Fibroblast of mammary gland (primary cell): ENCODE data around the gene SYNPR.

ENCODE experiments used
- DNase-seq: peaks from one replicate; pipeline ENCODE4 v3.0.0-alpha.2; 2010; ENCODE audit warnings: low read depth
- H3K4me3 ChIP-seq: 2 replicates; pipeline ENCODE4 v1.5.1; 2011; ENCODE audit warnings: low read depth, mild to moderate bottlenecking, low read length, moderate library complexity; ENCODE audit not compliant: control insufficient read depth
- TF ChIP-seq, protein P1 (sequence below): conservative IDR thresholded peaks from 2 replicates; pipeline ENCODE4 v1.5.1; 2011; ENCODE audit warnings: low read depth, low read length, inconsistent platforms; ENCODE audit not compliant: control insufficient read depth, insufficient read depth

SYNPR gene

DNA sequence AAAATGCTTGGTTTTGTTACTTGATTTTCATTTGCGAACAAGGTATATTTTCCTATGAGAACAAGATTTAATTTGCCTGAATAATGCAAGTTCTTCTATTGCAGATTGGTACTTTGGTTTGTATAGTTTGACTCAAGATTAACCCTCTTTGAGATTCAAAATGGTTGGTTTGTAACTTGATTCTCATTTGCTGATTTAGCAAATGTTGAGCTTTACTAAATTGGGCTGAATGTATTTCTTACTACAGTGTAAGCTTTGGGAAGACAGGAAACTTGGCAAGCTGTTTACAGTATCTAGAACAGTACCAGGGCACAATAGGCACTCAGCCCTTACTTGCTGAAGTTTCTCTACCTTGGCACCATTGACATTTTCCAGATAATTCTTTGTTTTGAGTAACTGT lies 3.7 kb upstream of the SYNPR start:
- TF ChIP-seq, protein P1, sequence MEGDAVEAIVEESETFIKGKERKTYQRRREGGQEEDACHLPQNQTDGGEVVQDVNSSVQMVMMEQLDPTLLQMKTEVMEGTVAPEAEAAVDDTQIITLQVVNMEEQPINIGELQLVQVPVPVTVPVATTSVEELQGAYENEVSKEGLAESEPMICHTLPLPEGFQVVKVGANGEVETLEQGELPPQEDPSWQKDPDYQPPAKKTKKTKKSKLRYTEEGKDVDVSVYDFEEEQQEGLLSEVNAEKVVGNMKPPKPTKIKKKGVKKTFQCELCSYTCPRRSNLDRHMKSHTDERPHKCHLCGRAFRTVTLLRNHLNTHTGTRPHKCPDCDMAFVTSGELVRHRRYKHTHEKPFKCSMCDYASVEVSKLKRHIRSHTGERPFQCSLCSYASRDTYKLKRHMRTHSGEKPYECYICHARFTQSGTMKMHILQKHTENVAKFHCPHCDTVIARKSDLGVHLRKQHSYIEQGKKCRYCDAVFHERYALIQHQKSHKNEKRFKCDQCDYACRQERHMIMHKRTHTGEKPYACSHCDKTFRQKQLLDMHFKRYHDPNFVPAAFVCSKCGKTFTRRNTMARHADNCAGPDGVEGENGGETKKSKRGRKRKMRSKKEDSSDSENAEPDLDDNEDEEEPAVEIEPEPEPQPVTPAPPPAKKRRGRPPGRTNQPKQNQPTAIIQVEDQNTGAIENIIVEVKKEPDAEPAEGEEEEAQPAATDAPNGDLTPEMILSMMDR: no peak
- H3K4me3 ChIP-seq: no peak overlapping the region
- no peak for DNase-seq

DNA sequence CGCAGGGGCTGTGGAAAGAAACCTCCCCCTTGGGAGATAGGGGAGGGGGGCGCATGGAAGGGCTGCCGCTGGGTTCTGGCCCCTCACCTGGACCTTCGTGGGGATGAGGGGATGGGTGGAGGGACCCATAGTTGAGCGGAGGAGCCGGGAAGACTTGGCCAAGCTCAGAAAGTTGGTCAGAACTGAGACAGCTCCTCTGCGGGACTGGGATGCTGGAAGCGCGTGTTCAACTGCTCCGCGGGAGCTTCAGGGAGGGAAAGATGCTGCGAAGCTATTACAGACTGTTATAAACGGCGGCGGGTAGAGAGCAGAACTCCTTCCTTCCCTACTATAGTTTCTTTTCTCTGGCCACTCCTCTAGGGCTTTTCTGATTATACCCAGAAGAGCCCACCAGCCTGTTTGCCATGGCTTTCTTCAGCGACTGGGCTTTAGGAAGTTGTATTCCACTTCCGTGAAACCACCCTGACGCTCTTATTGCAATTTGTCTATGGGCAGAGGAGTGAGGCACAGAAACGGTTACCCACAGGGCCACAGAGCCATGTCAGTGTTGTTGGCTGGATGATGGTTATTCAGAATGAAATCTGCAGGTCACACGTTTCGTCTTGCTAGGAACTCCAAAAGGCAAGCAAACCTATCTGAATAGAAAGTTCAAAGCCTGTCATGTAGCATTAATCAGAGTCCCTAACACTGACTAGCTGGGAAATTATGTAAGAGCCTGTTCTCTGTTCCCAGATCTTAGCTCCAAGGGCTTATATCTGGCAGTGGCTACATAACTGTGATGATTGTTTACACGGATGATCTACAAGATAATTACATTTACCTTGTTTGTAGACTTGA lies 1.1 kb downstream of the SYNPR start:
- H3K4me3 ChIP-seq: no peak overlapping the region
- DNase-seq: no peak
- TF ChIP-seq, protein P1: no peak

DNA sequence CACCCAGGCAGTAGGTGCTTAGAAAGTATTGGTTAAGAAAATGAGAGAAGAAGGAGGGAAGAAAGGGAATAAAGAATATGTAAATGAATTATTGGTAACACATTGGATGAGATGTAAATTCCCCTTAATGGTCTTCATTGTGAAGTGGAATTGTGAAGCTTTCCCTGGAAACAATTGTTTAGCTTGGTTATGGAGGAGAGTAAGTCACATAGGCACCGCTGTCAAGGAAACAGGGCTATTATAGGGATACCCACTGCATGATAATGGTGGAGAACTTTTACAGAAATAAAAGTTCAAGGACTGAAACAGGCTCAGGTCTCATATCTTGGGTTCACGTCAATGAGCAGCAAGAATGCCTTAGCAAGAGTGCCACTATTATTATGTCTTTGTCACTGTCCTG lies 9.5 kb downstream of the SYNPR start:
- DNase-seq: no peak
- TF ChIP-seq, protein P1: no peak
- no peak overlapping the region for H3K4me3 ChIP-seq

DNA sequence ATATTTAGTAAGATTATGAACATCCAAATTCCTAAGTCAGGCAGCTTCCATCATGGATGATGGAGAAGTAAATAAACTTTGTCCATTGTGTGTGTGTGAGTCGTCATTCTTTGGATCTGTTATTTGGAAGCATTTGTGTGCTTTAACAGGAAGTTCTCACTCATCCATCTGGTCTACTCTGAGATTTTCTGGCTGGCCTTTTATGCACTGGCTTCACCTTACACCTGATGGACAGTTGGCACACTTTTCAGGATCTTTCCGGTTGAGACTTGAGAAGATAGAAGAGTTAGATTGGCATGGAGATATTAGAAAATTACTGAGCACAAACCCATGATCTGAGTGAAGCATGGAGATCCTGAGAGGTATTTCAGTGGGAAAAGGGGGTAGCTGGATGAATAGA lies 12.6 kb downstream of the SYNPR start:
- H3K4me3 ChIP-seq: no peak overlapping the region
- DNase-seq: no peak
- TF ChIP-seq, protein P1: no peak

DNA sequence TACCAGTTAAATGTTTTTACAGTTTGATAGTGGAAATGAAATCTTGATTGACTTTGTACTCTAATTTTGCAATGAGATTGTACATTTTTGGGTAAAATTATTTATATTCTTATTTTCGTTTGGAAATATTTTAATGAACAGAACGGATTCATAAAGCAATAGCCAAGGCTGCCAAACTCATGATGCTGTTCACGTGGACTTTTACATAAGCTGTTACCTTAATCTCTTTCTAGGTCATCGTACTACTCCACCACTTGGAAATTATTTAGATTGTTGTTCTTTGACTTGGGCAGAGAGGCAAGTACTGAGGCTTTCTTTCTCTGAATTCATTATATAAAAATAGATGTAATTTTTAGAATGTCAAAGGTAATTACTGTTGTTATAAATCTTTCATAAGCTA lies 16.2 kb downstream of the SYNPR start:
- TF ChIP-seq, protein P1: no peak
- no peak for DNase-seq
- H3K4me3 ChIP-seq: no peak overlapping the region

DNA sequence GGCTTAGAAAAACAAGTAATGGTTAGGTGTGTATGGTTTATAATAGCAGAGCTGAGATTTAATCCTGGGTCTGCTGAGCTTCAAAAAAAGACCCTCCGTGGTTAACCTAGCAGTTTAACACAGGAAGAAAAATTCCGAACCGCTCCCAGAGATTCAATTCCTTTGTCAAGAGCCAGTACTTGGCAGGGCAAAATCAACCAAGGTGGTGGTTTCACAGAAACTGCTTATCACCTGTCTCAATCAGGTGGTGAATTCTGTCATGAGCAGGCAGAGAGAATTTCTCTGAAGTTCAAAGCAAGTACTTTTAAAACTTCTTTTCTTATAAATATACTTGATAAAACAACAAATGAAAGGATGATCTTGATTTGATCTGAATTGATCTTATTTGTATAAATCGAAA lies 17.2 kb downstream of the SYNPR start:
- TF ChIP-seq, protein P1: no peak

More for the DNA sequence above, 17.2 kb downstream of the SYNPR start:
- no peak for DNase-seq
- no peak overlapping the region for H3K4me3 ChIP-seq
